Panc1 (cell line): ENCODE measurements around the gene IL6. TPM values are rescaled to one million over a fixed set of nuclear protein-coding genes. Genes with fewer than 3 reads are reported as not detected.
"Not testable (repeated sequence)": the region's sequence is repeated elsewhere in the genome, so short reads cannot be mapped to it uniquely, and the experiment has no call there.

ENCODE experiments used
- ATAC-seq: fragments of 200-7000 bp; cut with Tn5 transposase; 2 replicates; pipeline ENCODE4 v1.9.1; 2020; ENCODE audit warnings: mild to moderate bottlenecking, moderate library complexity
- Bru-seq: library from RNA; stranded (reverse); fragments of 400-500 nt; gene quantifications from one replicate; lab custom pipeline; 2021; lab: Mats Ljungman, UMichigan
- BruChase-seq, 2 experiments: library from RNA; stranded (reverse); fragments of 400-500 nt; gene quantifications; one replicate each; lab custom pipeline; 2021; lab: Mats Ljungman, UMichigan
- BruUV-seq: library from RNA; stranded (reverse); fragments of 400-500 nt; replicated peaks from 2 replicates; lab custom pipeline; 2021; lab: Mats Ljungman, UMichigan
- CTCF ChIA-PET: fragments of 300-600 bp; sonication (Branson Sonifier 250); formaldehyde crosslinking; loops from one replicate; lab custom pipeline; 2022; ENCODE audit warnings: antibody characterized with exemption; lab: Charles Lee
- POLR2A ChIA-PET: fragments of 300-600 bp; sonication (Branson Sonifier 250); formaldehyde crosslinking; loops from one replicate; lab custom pipeline; 2022; ENCODE audit warnings: antibody characterized with exemption; lab: Charles Lee
- DNase-seq: peaks from one replicate; pipeline ENCODE4 v3.0.0-alpha.2; 2010; ENCODE audit warnings: low read depth, low spot score
- H3K27ac ChIP-seq: 2 replicates; pipeline ENCODE4 v1.5.1; 2011; ENCODE audit warnings: mild to moderate bottlenecking, low read length, inconsistent platforms
- H3K27me3 ChIP-seq: fragments of 200-500 bp; sonication (Bioruptor generic); 2 replicates; pipeline ENCODE4 v1.6.0; 2014; ENCODE audit warnings: low read length, inconsistent platforms; ENCODE audit not compliant: control insufficient read depth, insufficient read depth
- H3K36me3 ChIP-seq: fragments of 200-500 bp; sonication (Bioruptor generic); 2 replicates; pipeline ENCODE4 v1.5.1; 2014; ENCODE audit warnings: inconsistent platforms, mild to moderate bottlenecking, low read length, moderate library complexity; ENCODE audit not compliant: control insufficient read depth, insufficient read depth
- H3K4me1 ChIP-seq: 2 replicates; pipeline ENCODE4 v1.5.1; 2011; ENCODE audit warnings: inconsistent platforms, mild to moderate bottlenecking, low read length, moderate library complexity; ENCODE audit not compliant: control insufficient read depth, insufficient read depth
- H3K4me3 ChIP-seq, 2 experiments: 2 replicates each; pipeline ENCODE4 v1.5.1; 2011 to 2012; ENCODE audit warnings: low read depth in 2 of 2, low read length in 2 of 2, mild to moderate bottlenecking in 2 of 2, inconsistent platforms in 1 of 2, moderate library complexity in 1 of 2
- H3K9me3 ChIP-seq: fragments of 200-500 bp; sonication (Bioruptor generic); 2 replicates; pipeline ENCODE4 v1.5.1; 2014; ENCODE audit warnings: low read depth, mild to moderate bottlenecking, inconsistent platforms, low read length, moderate library complexity; ENCODE audit not compliant: control insufficient read depth, insufficient read depth
- CTCF ChIP-seq: fragments of 450-650 bp; IDR thresholded peaks from 2 replicates; pipeline ENCODE4 v1.5.1; 2017; ENCODE audit warnings: mild to moderate bottlenecking
- POLR2AphosphoS5 ChIP-seq: IDR thresholded peaks from 2 replicates; pipeline ENCODE4 v1.6.1; 2012; ENCODE audit warnings: mild to moderate bottlenecking, low read depth, low read length, moderate library complexity
- REST ChIP-seq, 2 experiments: IDR thresholded peaks; 2 replicates each; pipeline ENCODE4 v1.6.1; 2011 to 2012; ENCODE audit warnings: low read depth in 2 of 2, control low read depth in 1 of 2, low read length in 1 of 2, mild to moderate bottlenecking in 1 of 2, moderate library complexity in 1 of 2; ENCODE audit not compliant: insufficient read depth in 1 of 2
- SIN3A ChIP-seq: IDR thresholded peaks from 2 replicates; pipeline ENCODE4 v1.6.1; 2012; ENCODE audit warnings: low read depth, mild to moderate bottlenecking, low read length, moderate library complexity, borderline replicate concordance; ENCODE audit not compliant: insufficient read depth
- TCF7L2 ChIP-seq: IDR thresholded peaks from 2 replicates; pipeline ENCODE4 v1.6.1; 2011; ENCODE audit warnings: mild to moderate bottlenecking, low read depth, low read length, inconsistent platforms
- in situ Hi-C: cut with HindIII; loops from 2 replicates; pipeline ENCODE4 v1.10.0; 2016; ENCODE audit warnings: low sequenced_read_pairs, low pct_unique_long_range_greater_than_20kb
- intact Hi-C: fragments of 100-400 bp; cut with micrococcal nuclease; formaldehyde crosslinking; loops from one replicate; pipeline ENCODE4 v1.10.0; 2022; ENCODE audit not compliant: unreplicated experiment
- long read RNA-seq: library from polyadenylated mRNA; unstranded; transcript quantifications from one replicate; pipeline ENCODE4 v2.0.0, GENCODE V29; 2021; ENCODE audit not compliant: unreplicated experiment
- polyA plus RNA-seq: library from polyadenylated mRNA; unstranded; fragments of >200 nt; gene quantifications from one replicate; pipeline ENCODE4 v1.2.1, GENCODE V29; 2012; ENCODE audit warnings: missing spikeins; ENCODE audit not compliant: insufficient read length
- total RNA-seq: library from RNA; stranded (reverse); gene quantifications from one replicate; pipeline ENCODE4 v1.2.1, GENCODE V29; 2021; ENCODE audit not compliant: unreplicated experiment

The IL6 gene
- total RNA-seq (not detected), Bru-seq, nascent RNA (percentile 18 among the genes with signal in this experiment), BruChase-seq, experiment 1, labeled RNA remaining after a 2-hour chase (not detected), BruChase-seq, experiment 2, labeled RNA remaining after a 6-hour chase (not detected)
- not detected for polyA plus RNA-seq
- long read RNA-seq, result 0 reads

GRCh38 chr7:22726907-22727713 lies at the start of gene IL6:
Gene IL6, plus strand, starts transcription at chr7:22727200. Its CDS starts 63 bp downstream, at chr7:22727263.
- no TSS peak for BruUV-seq
- Histone ChIP-seq H3K36me3 (no peaks in the 10 kb centered on the region), H3K27me3 (no peaks in the 10 kb centered on the region), H3K9me3 (no peaks in the 10 kb centered on the region; the same call in 1 of the 2 replicates), H3K27ac (peak within 1 kb of the TSS; percentile 62), H3K4me1 (peaks cover 24% of the 10 kb centered on the region), H3K4me3 (no peak within 1 kb of the TSS)
- no peak for DNase-seq
- ChIA-PET CTCF (interaction anchor here (0.6 to 7.6 kb wide), 7 partner anchors 55 to 410 kb away, joined by 3 to 98 read pairs (median 4); no protein-coding TSS in a partner anchor), POLR2A (interaction anchor here (0.6 to 0.7 kb wide), 6 partner anchors 30 to 171 kb away, joined by 3 to 5 read pairs (median 4); no protein-coding TSS in a partner anchor)
- intact Hi-C loops, result loop anchor here (1.0 kb wide), 1 partner anchor 167 kb away; no protein-coding TSS in a partner anchor
- TF ChIP-seq TCF7L2, result no peak
- no peak for TF ChIP-seq CTCF
- in situ Hi-C loops, result no loop called here
- ATAC-seq, result no peak

GRCh38 chr7:22677263-22677662 lies 49.7 kb upstream of the IL6 start:
- POLR2A ChIA-PET, result interaction anchor here (0.6 kb wide), 1 partner anchor 19 kb away, joined by 7 read pairs; no protein-coding TSS in a partner anchor
- H3K4me3 ChIP-seq, H3K9me3 ChIP-seq, H3K27me3 ChIP-seq, H3K4me1 ChIP-seq, DNase-seq, H3K27ac ChIP-seq, ATAC-seq, CTCF ChIA-PET, BruUV-seq, in situ Hi-C loops, intact Hi-C loops, H3K36me3 ChIP-seq: not testable (repeated sequence)

- CTCF ChIA-PET, result interaction anchor here (0.7 kb wide), 1 partner anchor 117 kb away, joined by 7 read pairs; no protein-coding TSS in a partner anchor
- POLR2A ChIA-PET, result no interaction called here
- in situ Hi-C loops, result no loop called here
- Histone ChIP-seq H3K36me3 (no peaks in the 10 kb centered on the region), H3K27ac (no peak overlapping the region), H3K4me1 (peaks cover 3% of the 10 kb centered on the region; the same call in 1 of the 2 replicates), H3K27me3 (no peaks in the 10 kb centered on the region), H3K9me3 (no peaks in the 10 kb centered on the region), H3K4me3 (no peak overlapping the region)
- DNase-seq, result no peak
- intact Hi-C loops, result no loop called here
- BruUV-seq, result no TSS peak
- TF ChIP-seq SIN3A (no peak), CTCF (no peak), POLR2AphosphoS5 (no peak), TCF7L2 (no peak), REST (IDR thresholded peaks at IDR 0.05; ENCODE audit: insufficient read depth in 1 of 2, low read depth in 2 of 2, low read length in 1 of 2) (no peak)
- ATAC-seq, result no peak
Observed at GRCh38 chr7:22677680-22678079, 49.3 kb upstream of the IL6 start.
